ENCODE results near the gene KCND2.
"Not testable (repeated sequence)": the region's sequence is repeated elsewhere in the genome, so short reads cannot be mapped to it uniquely, and the experiment has no call there.

KCND2 gene

DNA sequence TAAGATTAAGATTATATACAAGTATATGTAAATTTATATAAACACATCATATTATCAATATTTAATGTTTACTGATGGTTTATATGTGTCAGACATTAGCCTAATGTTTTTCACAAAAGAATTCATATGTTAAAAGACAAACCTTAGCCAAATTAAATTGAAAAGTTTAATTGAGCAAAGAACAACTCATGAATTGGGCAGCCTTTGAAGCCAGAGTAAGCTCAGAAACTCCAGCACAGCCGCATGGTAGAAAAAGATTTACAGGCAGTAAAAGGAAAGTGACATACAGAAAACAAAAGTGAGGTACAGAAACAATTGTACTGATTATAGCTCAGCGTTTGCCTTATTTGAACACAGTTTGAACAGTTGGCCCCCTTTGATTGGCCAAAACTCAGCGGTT lies 460.9 kb downstream of the KCND2 start:
- Mint-ChIP-seq H3K27me3 (peaks cover 12% of the 10 kb centered on the region), H3K9me3 (peaks cover 9% of the 10 kb centered on the region), H3K4me1 (no peaks in the 10 kb centered on the region), H3K4me3 (no peak overlapping the region), H3K36me3 (no peaks in the 10 kb centered on the region), H3K27ac (no peak overlapping the region)

DNA sequence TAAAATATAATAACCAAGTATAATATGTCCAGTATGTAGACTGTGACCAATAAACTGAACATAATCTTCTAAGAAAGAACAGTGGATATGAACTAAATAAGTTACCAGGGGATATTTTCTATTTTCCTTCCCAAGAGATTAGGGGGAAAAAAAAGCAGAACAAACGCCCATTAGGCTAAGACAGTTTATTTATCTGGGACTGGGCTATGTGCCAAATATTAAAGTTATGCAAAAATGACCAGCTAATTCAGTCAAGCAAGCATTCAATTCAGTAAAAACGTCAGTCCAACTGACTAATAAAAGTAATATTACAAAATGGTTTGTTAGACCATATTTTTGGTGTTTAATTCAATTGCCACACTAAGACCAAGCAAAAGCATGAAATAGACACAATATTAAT lies 462.8 kb downstream of the KCND2 start:
- Mint-ChIP-seq H3K4me1 (no peaks in the 10 kb centered on the region), H3K4me3 (no peak overlapping the region), H3K27me3 (peaks cover 13% of the 10 kb centered on the region)

DNA sequence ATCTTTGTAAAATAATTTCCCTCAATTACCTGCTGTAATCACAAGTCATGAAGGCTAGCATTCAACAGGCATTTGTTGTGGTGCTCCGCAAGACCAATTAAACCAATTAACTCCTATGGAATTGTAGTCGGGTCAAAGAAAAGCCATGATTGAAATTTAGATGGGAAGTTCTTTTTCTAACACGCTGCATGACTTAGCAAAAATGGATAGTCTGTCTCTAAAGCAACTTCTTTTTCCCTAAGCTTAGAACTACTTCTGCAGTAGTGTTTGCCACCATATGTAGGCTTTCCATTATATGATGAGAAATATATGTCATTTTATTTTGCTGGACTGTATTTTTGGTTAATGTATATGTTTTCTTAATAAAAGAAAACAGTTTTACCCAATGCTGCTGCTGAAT lies 465.8 kb downstream of the KCND2 start:
- no peaks in the 10 kb centered on the region for H3K9me3 Mint-ChIP-seq
- H3K4me1 Mint-ChIP-seq: no peaks in the 10 kb centered on the region
- H3K27ac Mint-ChIP-seq: no peak overlapping the region
- peaks cover 12% of the 10 kb centered on the region for H3K27me3 Mint-ChIP-seq
- H3K36me3 Mint-ChIP-seq: no peaks in the 10 kb centered on the region
- H3K4me3 Mint-ChIP-seq: no peak overlapping the region

More for the DNA sequence above, 462.8 kb downstream of the KCND2 start:
- H3K9me3 Mint-ChIP-seq: peaks cover 9% of the 10 kb centered on the region
- no peak overlapping the region for H3K27ac Mint-ChIP-seq
- H3K36me3 Mint-ChIP-seq: no peaks in the 10 kb centered on the region

DNA sequence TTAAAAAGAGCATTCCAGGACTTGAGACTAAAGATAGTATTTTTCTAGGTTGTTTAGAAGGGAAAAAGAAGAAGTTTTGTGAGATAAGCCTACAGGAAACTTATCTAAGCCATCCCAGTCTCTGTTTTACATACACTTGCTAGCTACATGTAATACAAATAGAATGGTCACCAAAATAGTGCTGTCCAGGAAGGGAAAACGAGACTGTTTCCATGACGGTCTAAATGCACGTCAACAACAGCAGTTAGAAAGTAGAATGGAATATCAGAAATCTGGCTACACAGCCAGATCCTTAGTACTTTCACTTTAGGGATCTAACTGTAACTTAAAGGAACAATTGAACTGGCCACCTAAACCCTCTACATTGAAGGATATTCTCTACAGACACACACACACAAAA lies 467.4 kb downstream of the KCND2 start:
- no peak overlapping the region for H3K4me3 Mint-ChIP-seq
- no peak overlapping the region for H3K27ac Mint-ChIP-seq
- no peaks in the 10 kb centered on the region for H3K36me3 Mint-ChIP-seq
- H3K27me3 Mint-ChIP-seq: peaks cover 13% of the 10 kb centered on the region
- no peaks in the 10 kb centered on the region for H3K9me3 Mint-ChIP-seq
- H3K4me1 Mint-ChIP-seq: no peaks in the 10 kb centered on the region

DNA sequence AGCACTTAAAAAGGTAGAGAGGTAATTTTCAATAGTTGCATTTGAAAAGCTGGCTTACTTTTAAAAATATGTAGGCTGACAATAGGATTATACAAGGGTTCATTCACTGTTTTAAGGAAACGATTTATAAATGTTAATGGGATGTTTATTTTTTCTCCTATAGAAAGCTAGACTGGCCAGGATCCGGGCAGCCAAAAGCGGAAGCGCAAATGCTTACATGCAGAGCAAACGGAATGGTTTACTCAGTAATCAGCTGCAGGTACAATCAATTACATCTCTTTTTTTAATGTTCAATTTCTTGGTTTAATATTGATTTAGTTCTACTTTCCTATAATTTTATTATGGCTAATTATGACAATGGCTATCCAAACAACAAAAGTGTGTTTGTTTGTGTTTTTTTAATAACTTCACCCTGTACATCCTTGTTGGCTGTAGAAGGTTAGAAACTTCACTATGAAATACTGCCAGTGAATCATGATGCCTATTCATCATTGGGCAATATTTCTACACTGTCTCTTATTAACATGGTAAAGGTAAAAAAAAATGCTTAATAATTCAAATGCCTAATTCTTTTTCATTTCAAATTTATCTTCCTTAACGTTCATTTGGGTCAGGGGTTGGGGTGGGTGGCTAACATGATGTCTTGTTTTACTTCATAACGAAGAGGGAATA lies 468.5 kb downstream of the KCND2 start:
- peaks cover 13% of the 10 kb centered on the region for H3K27me3 Mint-ChIP-seq
- no peaks in the 10 kb centered on the region for H3K9me3 Mint-ChIP-seq
- no peak overlapping the region for H3K27ac Mint-ChIP-seq

DNA sequence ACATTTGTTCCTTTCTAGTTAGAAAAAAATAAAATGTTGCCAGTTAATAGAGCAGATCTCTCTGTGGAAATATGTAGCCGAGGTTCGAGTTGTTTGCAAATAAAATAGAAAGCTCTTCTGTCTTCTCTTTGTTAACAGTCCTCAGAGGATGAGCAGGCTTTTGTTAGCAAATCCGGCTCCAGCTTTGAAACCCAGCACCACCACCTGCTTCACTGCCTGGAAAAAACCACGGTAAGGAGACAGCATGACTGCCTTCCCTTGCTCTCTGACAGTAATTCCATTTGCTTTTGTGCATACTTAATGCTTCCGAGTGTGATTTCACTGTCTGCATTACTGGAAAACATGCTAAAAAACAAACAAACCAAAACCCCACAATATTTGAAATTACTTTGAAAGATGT lies 469.4 kb downstream of the KCND2 start:
- no peak overlapping the region for H3K27ac Mint-ChIP-seq
- H3K27me3 Mint-ChIP-seq: peaks cover 12% of the 10 kb centered on the region
- no peaks in the 10 kb centered on the region for H3K36me3 Mint-ChIP-seq
- no peaks in the 10 kb centered on the region for H3K9me3 Mint-ChIP-seq
- H3K4me1 Mint-ChIP-seq: no peaks in the 10 kb centered on the region
- no peak overlapping the region for H3K4me3 Mint-ChIP-seq

More for the DNA sequence above, 468.5 kb downstream of the KCND2 start:
- H3K4me1 Mint-ChIP-seq: no peaks in the 10 kb centered on the region
- no peaks in the 10 kb centered on the region for H3K36me3 Mint-ChIP-seq
- H3K4me3 Mint-ChIP-seq: no peak overlapping the region

DNA sequence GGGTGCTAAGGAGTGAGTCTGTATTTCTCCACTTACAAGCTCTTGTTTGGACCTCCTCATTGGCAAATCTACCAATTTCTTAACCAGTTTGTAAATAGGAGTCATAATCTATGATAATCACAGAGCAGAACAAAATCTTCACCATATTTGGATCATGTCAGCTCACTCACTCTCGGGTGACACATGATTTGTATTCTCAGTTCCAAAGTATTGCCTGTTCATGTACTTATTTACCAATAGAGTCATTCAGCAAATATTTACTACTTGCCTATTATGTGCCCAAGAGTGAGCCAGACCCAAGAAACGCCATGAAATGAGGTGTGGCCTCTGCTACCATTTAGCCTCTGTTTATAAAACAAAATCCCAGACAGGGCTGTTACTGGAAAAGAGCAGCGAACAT lies 470.2 kb downstream of the KCND2 start:
- H3K4me1 Mint-ChIP-seq: no peaks in the 10 kb centered on the region
- H3K9me3 Mint-ChIP-seq: no peaks in the 10 kb centered on the region
- H3K36me3 Mint-ChIP-seq: no peaks in the 10 kb centered on the region
- no peak overlapping the region for H3K4me3 Mint-ChIP-seq
- no peak overlapping the region for H3K27ac Mint-ChIP-seq
- peaks cover 10% of the 10 kb centered on the region for H3K27me3 Mint-ChIP-seq

DNA sequence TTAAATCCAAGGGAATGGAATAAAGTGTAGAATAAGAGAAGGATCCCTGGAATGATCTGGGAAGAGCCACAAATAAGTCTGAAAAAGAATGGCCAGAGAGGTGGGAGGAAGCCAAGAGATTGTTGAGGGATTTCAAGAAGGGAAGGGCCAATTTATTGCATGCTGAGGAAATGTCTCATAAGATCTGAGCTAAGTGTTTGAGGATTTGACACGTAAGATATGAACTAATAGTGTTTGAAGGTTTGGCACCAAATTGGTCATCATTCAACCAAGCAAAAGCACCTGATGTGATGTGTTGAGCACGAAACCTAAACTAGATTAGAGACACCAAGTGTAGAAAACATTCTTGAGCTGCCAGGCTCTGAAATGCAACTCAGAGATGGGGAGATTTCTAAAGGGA lies 487.1 kb downstream of the KCND2 start:
- no peaks in the 10 kb centered on the region for H3K4me1 Mint-ChIP-seq
- no peak overlapping the region for H3K27ac Mint-ChIP-seq
- no peak overlapping the region for H3K4me3 Mint-ChIP-seq
- H3K27me3 Mint-ChIP-seq: peaks cover 2% of the 10 kb centered on the region
- no peaks in the 10 kb centered on the region for H3K9me3 Mint-ChIP-seq
- H3K36me3 Mint-ChIP-seq: no peaks in the 10 kb centered on the region

DNA sequence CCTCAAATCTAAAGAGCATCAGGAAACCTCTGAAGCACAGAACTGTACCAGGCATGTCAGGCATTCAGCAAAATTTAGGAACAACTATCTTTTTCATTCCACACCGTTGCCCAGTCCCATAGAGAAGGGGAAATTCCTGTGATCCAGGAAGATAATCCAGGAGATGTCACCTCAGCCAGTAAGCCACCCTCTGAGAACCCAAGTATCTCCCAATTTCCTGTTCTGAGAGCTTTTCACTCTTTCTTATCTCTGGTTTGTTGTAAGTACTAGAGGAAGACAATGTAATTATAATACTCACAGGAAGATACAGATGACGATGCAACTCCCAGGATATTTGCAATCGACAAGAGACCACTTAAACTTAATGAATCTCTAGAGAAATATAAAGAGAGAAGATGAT lies 487.9 kb downstream of the KCND2 start:
- no peaks in the 10 kb centered on the region for H3K4me1 Mint-ChIP-seq
- H3K4me3 Mint-ChIP-seq: no peak overlapping the region
- H3K27me3 Mint-ChIP-seq: peaks cover 2% of the 10 kb centered on the region
- no peak overlapping the region for H3K27ac Mint-ChIP-seq
- H3K9me3 Mint-ChIP-seq: no peaks in the 10 kb centered on the region
- no peaks in the 10 kb centered on the region for H3K36me3 Mint-ChIP-seq

DNA sequence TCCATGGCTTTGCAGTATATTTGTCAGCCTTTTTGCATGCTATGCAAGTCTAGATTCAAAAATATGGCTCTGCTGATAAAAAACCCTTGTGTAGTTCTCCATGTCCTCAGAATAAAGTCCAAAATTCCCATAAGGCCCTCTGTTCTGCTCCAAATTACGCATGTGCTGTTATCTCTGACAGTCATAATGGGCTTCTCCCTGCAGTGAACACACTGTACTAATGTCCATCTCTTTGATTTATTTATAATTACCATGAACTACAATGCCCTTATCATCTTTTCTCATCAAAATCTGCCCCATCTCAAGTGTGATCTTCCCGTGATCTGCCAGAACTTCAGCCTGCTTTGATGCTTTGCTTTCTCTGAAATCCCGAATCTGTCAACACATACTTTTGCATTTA lies 497.2 kb downstream of the KCND2 start:
- Mint-ChIP-seq H3K36me3 (no peaks in the 10 kb centered on the region), H3K27me3 (peaks cover 3% of the 10 kb centered on the region), H3K4me3 (no peak overlapping the region), H3K27ac (no peak overlapping the region), H3K9me3 (no peaks in the 10 kb centered on the region), H3K4me1 (no peaks in the 10 kb centered on the region)

DNA sequence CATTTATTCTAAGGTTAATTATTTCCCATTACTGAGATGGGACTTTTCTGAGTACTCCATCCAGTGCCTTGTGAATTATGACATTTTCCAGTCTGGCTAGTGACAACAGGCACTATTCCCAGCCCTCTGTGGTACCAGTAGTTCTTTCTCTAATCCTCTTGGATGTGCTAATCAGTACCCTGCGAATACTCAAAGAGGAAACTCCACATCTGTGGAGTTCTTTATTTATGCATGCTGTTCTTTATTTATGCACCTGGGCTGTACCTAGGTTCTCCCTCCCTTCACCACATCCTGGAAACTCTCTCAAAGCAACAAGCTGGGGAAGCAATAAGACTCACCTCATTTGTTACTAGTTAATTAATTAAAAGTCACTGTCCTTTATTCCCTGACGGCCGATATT lies 501.5 kb downstream of the KCND2 start:
- Mint-ChIP-seq H3K27ac (no peak overlapping the region), H3K36me3 (no peaks in the 10 kb centered on the region), H3K9me3 (no peaks in the 10 kb centered on the region), H3K4me1 (no peaks in the 10 kb centered on the region), H3K4me3 (no peak overlapping the region), H3K27me3 (peaks cover 3% of the 10 kb centered on the region)

DNA sequence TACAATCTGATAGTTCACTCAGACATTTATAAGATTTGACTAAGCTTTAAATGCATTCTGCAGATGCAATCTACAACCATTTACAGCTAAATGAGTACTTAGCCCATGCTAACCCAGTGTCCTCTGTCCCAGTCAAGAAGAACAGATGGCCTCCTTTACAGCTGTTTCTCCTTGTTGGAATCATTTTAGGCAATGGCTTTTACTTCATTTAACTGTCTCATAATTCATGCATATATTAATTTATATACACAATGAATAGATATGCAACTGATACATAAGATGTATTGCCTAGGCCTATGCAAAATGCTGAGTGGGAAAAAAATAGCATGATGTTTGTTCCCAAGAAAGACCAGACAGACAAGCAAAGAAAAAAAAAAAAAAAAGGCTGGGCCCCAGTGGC lies 502.8 kb downstream of the KCND2 start:
- Mint-ChIP-seq H3K4me1 (no peaks in the 10 kb centered on the region), H3K27me3 (peaks cover 3% of the 10 kb centered on the region), H3K9me3 (no peaks in the 10 kb centered on the region), H3K36me3 (no peaks in the 10 kb centered on the region), H3K27ac (no peak overlapping the region), H3K4me3 (no peak overlapping the region)

DNA sequence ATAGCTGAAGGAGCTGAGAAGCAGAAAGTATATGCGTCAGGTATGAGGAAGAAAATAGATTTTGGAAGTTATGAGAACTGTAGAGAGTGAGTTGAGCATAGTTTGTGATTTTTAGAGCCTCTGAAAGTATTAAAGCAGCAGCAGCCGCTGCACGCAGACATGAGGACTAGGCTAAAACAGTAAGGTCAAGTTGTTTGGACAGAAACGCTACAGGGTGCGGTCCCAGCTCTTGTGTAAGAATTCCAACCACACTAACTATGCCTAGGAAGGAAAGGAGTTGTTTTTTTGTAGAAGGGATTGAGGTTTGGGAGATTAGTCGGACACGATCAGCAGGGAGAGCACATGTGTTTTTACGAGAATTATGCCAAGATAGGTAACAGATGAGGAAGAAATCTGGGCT lies 506.1 kb downstream of the KCND2 start:
- H3K36me3 Mint-ChIP-seq, H3K27ac Mint-ChIP-seq, H3K9me3 Mint-ChIP-seq, H3K4me1 Mint-ChIP-seq, H3K27me3 Mint-ChIP-seq, H3K4me3 Mint-ChIP-seq: not testable (repeated sequence)

DNA sequence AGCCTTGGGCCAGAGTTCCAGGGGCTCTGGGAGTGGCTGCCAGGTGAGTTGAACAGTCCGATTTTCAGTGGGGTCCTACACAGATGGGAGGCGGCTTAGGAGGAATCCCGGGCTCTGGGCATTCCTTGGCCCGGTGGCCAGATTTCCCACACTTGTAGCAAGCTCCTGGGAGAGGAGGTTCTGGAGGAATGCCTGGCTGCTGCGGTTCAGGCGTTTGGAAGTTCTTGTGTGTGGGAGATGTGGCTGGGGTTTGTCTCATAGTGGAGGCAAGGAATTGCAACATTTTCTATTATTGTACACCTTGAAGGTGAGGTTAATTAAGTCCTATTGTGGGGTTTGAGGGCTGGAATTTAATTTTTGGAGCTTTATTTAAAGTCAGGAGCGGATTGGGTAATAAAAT lies 507.5 kb downstream of the KCND2 start:
- H3K4me1 Mint-ChIP-seq, H3K4me3 Mint-ChIP-seq, H3K27me3 Mint-ChIP-seq, H3K36me3 Mint-ChIP-seq, H3K27ac Mint-ChIP-seq, H3K9me3 Mint-ChIP-seq: not testable (repeated sequence)

DNA sequence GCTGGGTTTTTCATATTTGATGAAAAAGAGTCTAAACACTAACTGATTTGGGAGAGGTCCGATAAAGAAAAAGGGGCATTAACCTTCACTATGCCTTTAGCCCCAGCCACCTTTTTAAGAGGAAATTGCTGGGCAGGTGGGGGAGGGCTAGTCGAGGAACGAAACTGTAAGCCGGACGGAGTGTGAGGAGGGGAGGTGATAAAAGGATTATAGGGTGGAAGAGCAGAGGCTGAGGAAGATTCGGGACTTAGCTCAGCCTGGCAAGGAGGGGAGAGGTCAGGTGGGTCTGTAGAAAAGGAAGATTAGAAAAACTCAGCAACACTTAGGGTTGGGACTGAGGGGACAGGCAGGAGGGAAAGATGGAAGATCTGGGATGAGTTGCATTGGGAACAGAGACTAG lies 508.0 kb downstream of the KCND2 start:
- Mint-ChIP-seq H3K27ac (no peak overlapping the region), H3K36me3 (no peaks in the 10 kb centered on the region), H3K4me3 (no peak overlapping the region), H3K9me3 (no peaks in the 10 kb centered on the region), H3K27me3 (no peaks in the 10 kb centered on the region), H3K4me1 (no peaks in the 10 kb centered on the region)

DNA sequence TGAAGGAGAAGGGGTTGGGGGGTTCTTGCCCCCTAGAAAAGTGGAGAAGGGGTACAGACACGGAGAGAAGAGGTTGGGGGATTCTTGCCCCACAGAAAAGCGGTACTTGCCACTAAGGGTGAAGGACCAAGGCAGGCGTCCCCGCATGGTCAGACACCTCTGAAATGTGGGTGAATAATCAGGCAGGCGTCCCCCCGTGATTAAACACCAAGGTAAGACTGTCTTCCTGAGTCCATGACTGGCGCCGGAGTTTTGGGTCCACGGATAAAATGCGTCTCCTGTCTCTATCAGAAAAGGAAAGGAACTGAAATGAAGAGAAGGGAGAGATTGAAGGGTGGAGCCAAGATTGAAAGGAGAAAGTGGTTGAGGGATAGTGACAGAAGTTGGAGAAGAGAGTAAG lies 508.9 kb downstream of the KCND2 start:
- not testable (repeated sequence) for H3K27ac Mint-ChIP-seq, H3K4me3 Mint-ChIP-seq, H3K4me1 Mint-ChIP-seq, H3K27me3 Mint-ChIP-seq, H3K9me3 Mint-ChIP-seq, H3K36me3 Mint-ChIP-seq

DNA sequence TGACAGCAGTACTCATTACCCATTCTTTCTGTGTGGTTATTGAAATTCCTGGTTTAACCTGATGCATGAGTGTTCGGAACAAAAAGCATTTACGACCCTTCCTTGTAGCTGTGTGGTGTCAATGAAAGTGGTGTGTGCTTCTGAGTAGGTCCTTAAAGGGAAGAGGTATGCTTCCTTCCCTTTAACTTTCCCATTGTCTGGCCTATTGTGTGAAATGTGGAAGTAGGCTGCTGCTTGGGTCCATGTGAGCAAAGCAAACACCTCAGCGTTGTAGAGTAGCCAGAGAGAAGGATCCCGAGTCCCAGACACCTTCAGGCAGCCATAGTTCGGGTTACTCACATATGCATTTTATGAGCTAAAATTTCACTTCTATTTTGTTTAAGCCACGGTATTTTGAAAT lies 510.3 kb downstream of the KCND2 start:
- Mint-ChIP-seq H3K27ac (no peak overlapping the region), H3K4me1 (no peaks in the 10 kb centered on the region), H3K9me3 (no peaks in the 10 kb centered on the region), H3K4me3 (no peak overlapping the region), H3K27me3 (peaks cover 2% of the 10 kb centered on the region), H3K36me3 (no peaks in the 10 kb centered on the region)
